Upper lobe of left lung (tissue), 6 donors: ENCODE data around the gene ZBTB26. TPM values are rescaled to one million over a fixed set of nuclear protein-coding genes. Genes with fewer than 3 reads are reported as not detected.
"Not testable (repeated sequence)": the region's sequence is repeated elsewhere in the genome, so short reads cannot be mapped to it uniquely, and the experiment has no call there.

Experiments used
- ATAC-seq, 2 donors: fragments of 200-7000 bp; cut with Tn5 transposase; one replicate each; pipeline ENCODE4 v1.9.1; 2022; ENCODE audit warnings: mild to moderate bottlenecking in 2 of 2, moderate library complexity in 2 of 2; ENCODE audit not compliant: low FRiP score in 2 of 2
- DNase-seq, 2 donors: peaks; one replicate each; pipeline ENCODE4 v3.0.0-alpha.2; 2019 to 2020
- H3K27ac ChIP-seq, 4 donors: fragments of 200-600 bp; sonication (generic); one replicate each; pipeline ENCODE4 v1.5.1; 2016 to 2019
- H3K27me3 ChIP-seq, 4 donors: fragments of 200-600 bp; sonication (generic); one replicate each; pipeline ENCODE4 v1.5.1; 2017 to 2019
- H3K36me3 ChIP-seq, 4 donors: fragments of 200-600 bp; sonication (generic); one replicate each; pipeline ENCODE4 v1.5.1; 2016 to 2019
- H3K4me1 ChIP-seq, 4 donors: fragments of 200-600 bp; sonication (generic); one replicate each; pipeline ENCODE4 v1.5.1; 2018 to 2019
- H3K4me3 ChIP-seq, 4 donors: fragments of 200-600 bp; sonication (generic); one replicate each; pipeline ENCODE4 v1.5.1; 2017 to 2019; ENCODE audit warnings: mild to moderate bottlenecking in 2 of 4, moderate library complexity in 1 of 4
- H3K9me3 ChIP-seq, 4 donors: fragments of 200-600 bp; sonication (generic); one replicate each; pipeline ENCODE4 v1.5.1; 2018 to 2019
- EP300 ChIP-seq, 4 donors: sonication (generic); formaldehyde crosslinking; IDR thresholded peaks; one replicate each; pipeline ENCODE4 v1.5.1; 2017; ENCODE audit warnings: antibody characterized with exemption in 4 of 4, control low read depth in 2 of 4
- POLR2A ChIP-seq, 4 donors: fragments of 450-650 bp; IDR thresholded peaks; one replicate each; pipeline ENCODE4 v1.5.1; 2016 to 2017; ENCODE audit warnings: antibody characterized with exemption in 4 of 4, mild to moderate bottlenecking in 2 of 4
- POLR2AphosphoS5 ChIP-seq, 2 donors: sonication (generic); formaldehyde crosslinking; IDR thresholded peaks; one replicate each; pipeline ENCODE4 v1.5.1; 2017; ENCODE audit warnings: antibody characterized with exemption in 2 of 2
- WGBS, 2 donors: methylation state at CpG; one replicate each; pipeline ENCODE4 v1.1.5; 2017 to 2018; 5-methylcytosine and 5-hydroxymethylcytosine counted together
- total RNA-seq, 6 donors: library from RNA; depleted of rRNA in 4 of 6; stranded (reverse); fragments of >200 nt in 4 of 6; gene quantifications; one replicate each; pipeline versions ENCODE4 v1.1.0 to v1.2.1, GENCODE V29; 2016 to 2021
- TF ChIP-seq, protein P1 (sequence below), 6 experiments: fragments of 450-650 bp in 4 of 6; fragments of 200-600 bp in 2 of 6; sonication (generic) in 2 of 6; IDR thresholded peaks; one replicate each; pipeline ENCODE4 v1.5.1; 2016 to 2019; ENCODE audit warnings: antibody characterized with exemption in 6 of 6
- donor health status: DM: no; HTN: no; CAD: no; lungs with moderate emphysema.
- donor health status: DM: no; HTN: yes; CAD: no; lungs with severe emphysema.

ZBTB26 gene
- total RNA-seq, 6 donors from 2014 or later: 2.9 to 8.0 (median 5.2) TPM

DNA sequence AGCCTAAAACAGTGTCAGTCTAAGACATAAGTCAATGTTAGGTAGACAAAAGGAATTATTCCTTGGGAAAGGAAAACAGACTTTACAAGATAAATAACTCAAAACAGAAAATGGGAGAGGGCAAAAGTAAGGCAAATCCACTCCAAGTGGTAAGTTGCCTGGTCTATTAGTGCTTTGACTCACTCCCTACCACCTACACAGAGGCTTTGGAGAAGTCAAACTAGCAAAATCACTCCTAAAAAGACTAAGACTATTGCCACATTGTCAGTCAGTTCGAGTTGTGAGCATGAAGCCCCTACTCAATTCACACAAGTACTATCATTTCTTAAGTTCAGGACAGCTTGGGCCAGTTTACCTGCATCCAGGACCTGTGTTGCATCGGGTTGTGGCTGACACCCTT is 13.0 kb downstream of the ZBTB26 start:
- WGBS, 2 donors: 78 to 87% methylated on average over 2 of the region's 2 CpGs
- Histone ChIP-seq H3K36me3 (peaks cover 0 to 32% (median 10%) of the 10 kb centered on the region in 4 donors), H3K9me3 (no peaks in the 10 kb centered on the region), H3K27ac (no peak overlapping the region), H3K4me1 (peaks cover 0 to 6% (median 2%) of the 10 kb centered on the region in 4 donors), H3K4me3 (no peak overlapping the region), H3K27me3 (no peaks in the 10 kb centered on the region)
- TF ChIP-seq EP300 (IDR thresholded peaks at IDR 0.05): no peak
- TF ChIP-seq, protein P1, sequence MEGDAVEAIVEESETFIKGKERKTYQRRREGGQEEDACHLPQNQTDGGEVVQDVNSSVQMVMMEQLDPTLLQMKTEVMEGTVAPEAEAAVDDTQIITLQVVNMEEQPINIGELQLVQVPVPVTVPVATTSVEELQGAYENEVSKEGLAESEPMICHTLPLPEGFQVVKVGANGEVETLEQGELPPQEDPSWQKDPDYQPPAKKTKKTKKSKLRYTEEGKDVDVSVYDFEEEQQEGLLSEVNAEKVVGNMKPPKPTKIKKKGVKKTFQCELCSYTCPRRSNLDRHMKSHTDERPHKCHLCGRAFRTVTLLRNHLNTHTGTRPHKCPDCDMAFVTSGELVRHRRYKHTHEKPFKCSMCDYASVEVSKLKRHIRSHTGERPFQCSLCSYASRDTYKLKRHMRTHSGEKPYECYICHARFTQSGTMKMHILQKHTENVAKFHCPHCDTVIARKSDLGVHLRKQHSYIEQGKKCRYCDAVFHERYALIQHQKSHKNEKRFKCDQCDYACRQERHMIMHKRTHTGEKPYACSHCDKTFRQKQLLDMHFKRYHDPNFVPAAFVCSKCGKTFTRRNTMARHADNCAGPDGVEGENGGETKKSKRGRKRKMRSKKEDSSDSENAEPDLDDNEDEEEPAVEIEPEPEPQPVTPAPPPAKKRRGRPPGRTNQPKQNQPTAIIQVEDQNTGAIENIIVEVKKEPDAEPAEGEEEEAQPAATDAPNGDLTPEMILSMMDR (IDR thresholded peaks at IDR 0.05): no peak
- no peak for TF ChIP-seq POLR2A (IDR thresholded peaks at IDR 0.05)
- TF ChIP-seq POLR2AphosphoS5 (IDR thresholded peaks at IDR 0.05): no peak
- ATAC-seq (no peak), DNase-seq (no peak)

DNA sequence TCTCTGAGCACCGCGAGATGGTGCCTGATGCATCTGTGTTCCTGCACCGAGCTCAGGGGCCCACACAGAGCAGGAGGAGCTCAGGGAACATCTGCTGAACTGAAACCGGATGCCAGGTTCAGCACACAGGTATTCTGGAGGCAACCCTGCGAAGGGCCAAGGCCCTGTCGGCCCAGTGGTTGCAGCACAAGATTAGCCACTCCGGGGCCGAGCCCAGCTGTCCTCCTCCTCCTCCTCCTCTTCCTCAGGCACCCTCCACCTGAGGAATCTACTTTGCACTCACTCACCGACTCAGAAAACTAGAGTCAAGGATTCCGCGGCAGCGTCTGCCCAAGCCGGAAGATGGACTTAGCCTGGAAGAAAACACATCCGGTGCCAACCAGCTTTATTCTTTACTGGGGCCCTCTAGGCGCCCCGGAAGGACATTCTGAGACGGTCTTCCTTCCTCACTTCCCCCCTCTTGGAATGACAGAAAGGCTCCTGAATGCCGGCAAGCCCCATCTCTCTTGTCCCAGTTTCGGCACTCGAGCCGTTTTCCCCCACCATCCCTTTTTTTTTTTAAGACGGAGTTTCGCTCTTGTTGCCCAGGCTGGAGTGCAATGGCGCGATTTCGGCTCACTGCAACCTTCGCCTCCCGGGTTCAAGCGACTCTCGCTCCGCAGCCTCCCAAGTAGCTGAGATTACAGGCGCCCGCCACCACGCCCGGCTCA is 18.2 kb downstream of the ZBTB26 start, which contains the start of gene ZBTB6:
ZBTB6 (minus strand) TSS at position 360 of the 710 bp plus-strand sequence. CDS start 1,251 bp downstream, outside the sequence.
- H3K27ac ChIP-seq: peak within 1 kb of the TSS; percentile 80 to 91 (median 86)
- H3K9me3 ChIP-seq: no peaks in the 10 kb centered on the region
- no peaks in the 10 kb centered on the region for H3K27me3 ChIP-seq
- H3K4me1 ChIP-seq: peaks cover 8 to 18% (median 12%) of the 10 kb centered on the region in 4 donors
- H3K4me3 ChIP-seq: peak within 1 kb of the TSS; percentile 58 to 91 (median 62)
- ATAC-seq (peak; percentile 95 to 99), DNase-seq (peak in 1 of 2 donors; percentile 85)
- WGBS, 2 donors: 1 to 4% methylated on average over 30 to 35 of the region's 35 CpGs
- peaks cover 6 to 32% (median 9%) of the 10 kb centered on the region in 4 donors for H3K36me3 ChIP-seq
- TF ChIP-seq POLR2A (IDR thresholded peaks at IDR 0.05) (peak in 2 of 4 donors; percentile 48 to 54), POLR2AphosphoS5 (IDR thresholded peaks at IDR 0.05) (peak; percentile 58 to 79), EP300 (IDR thresholded peaks at IDR 0.05) (no peak)
- TF ChIP-seq, protein P1 (IDR thresholded peaks at IDR 0.05): no peak

DNA sequence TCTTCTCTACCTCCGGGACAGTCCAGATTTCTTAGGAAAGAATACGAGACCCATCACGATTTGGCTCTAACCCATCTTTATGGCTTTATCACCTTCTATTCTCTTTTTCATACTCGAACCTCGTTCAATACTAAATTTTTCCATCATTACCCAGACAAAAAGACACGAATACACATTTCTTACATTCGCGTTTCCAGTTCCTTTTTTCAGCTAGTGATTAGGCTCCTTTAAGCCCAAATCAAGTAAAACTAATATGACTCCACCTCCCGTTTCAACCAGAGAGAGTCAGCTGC is 18.7 kb downstream of the ZBTB26 start:
- peaks cover 6 to 30% (median 9%) of the 10 kb centered on the region in 4 donors for H3K36me3 ChIP-seq
- H3K27ac ChIP-seq: peak overlapping the region; percentile 80 to 91 (median 86)
- ATAC-seq: no peak
- DNase-seq: no peak
- TF ChIP-seq POLR2A (IDR thresholded peaks at IDR 0.05): no peak
- TF ChIP-seq, protein P1 (IDR thresholded peaks at IDR 0.05): no peak
- no peak for TF ChIP-seq EP300 (IDR thresholded peaks at IDR 0.05)
- TF ChIP-seq POLR2AphosphoS5 (IDR thresholded peaks at IDR 0.05): no peak
- peak overlapping the region; percentile 58 to 91 (median 62) for H3K4me3 ChIP-seq
- H3K4me1 ChIP-seq: peaks cover 8 to 18% (median 12%) of the 10 kb centered on the region in 4 donors
- H3K27me3 ChIP-seq: no peaks in the 10 kb centered on the region
- H3K9me3 ChIP-seq: no peaks in the 10 kb centered on the region
- WGBS, 2 donors: 4 to 7% methylated on average over 9 of the region's 9 CpGs

DNA sequence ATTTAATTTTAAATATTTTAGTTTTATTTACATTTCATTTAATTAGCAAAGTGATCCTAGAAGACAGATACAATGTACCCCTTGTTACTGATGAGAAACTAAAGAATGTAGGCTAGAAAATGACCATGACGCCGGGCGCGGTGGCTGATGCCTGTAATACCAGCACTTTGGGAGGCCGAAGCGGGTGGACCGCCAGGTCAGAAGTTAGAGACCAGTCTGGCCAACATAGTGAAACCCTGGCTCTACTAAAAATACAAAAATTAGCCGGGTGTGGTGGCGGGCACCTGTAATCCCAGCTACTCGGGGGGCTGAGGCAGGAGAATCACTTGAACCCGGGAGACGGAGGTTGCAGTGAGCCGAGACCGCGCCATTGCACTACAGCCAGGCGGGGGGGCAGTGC is 25.2 kb downstream of the ZBTB26 start:
- peak in 1 of 2 donors; percentile 39 for DNase-seq
- not testable (repeated sequence) for H3K9me3 ChIP-seq, ATAC-seq, H3K4me3 ChIP-seq, H3K27ac ChIP-seq, H3K27me3 ChIP-seq
- peaks cover 18 to 30% (median 23%) of the 10 kb centered on the region in 4 donors for H3K4me1 ChIP-seq
- 93 to 95% methylated on average over 16 of the region's 16 CpGs for WGBS, 2 donors
- peaks cover 4 to 26% (median 9%) of the 10 kb centered on the region in 4 donors for H3K36me3 ChIP-seq

DNA sequence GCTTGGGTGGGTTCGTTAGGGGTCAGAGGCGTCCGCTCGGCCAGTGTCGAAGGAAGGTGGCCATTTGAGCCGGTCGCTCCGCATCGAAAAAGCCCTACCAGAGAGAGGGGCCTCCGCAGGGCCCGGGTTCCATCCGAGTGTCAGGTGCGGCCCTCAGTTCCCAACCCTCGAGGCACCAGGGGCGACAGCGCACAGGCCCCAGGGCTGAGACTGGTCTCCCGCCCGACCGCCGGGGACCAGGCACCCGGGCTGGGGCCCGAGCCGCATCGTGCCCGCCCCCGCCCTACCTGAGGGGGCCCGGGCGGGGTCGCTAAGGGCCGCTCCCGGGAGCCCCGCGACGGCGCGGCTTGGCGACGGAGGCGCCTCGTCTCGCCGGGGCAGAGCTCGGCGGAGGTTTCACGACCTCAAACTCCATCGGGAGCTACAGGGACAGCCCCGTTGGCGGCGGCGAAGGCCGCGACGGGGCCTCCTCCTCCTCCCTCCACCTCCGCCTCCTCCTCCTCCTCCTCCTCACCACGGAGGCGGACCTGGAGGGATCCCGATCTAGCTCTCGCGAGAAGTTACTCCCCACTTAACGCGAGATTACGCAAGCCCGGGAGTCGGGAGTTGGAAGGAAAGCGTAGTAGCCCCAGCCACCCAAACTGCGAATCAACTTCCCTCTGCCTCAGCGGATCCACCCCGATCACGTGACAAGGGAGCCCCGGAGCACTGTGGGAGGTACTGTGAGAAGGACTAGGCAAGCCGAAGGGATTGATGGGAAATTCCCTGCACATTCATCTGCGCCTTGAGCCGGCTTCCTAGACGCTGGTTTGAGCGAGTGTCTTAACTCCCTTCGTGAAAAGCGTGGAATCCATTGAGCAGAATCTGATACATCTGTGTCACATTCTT is 26.2 kb downstream of the ZBTB26 start, which contains the start of gene RC3H2:
RC3H2 (minus strand) TSS at position 537 of the 888 bp plus-strand sequence. CDS start 7,850 bp downstream, outside the sequence.
- TF ChIP-seq, protein P1 (IDR thresholded peaks at IDR 0.05): peak in 3 of 6 experiments; percentile 4 to 30 (median 28)
- TF ChIP-seq POLR2AphosphoS5 (IDR thresholded peaks at IDR 0.05): peak; percentile 92 to 97
- TF ChIP-seq POLR2A (IDR thresholded peaks at IDR 0.05): peak; percentile 80 to 99 (median 95)
- no peak for TF ChIP-seq EP300 (IDR thresholded peaks at IDR 0.05)

More for the DNA sequence above, 26.2 kb downstream of the ZBTB26 start, which contains the start of gene RC3H2:
- H3K36me3 ChIP-seq: peaks cover 0 to 15% (median 1%) of the 10 kb centered on the region in 4 donors
- no peaks in the 10 kb centered on the region for H3K9me3 ChIP-seq
- WGBS, 2 donors: 0 to 1% methylated on average over 30 to 33 of the region's 77 CpGs
- peaks cover 24 to 40% (median 33%) of the 10 kb centered on the region in 4 donors for H3K4me1 ChIP-seq
- ATAC-seq (peak; percentile 98 to 100), DNase-seq (peak; percentile 92 to 98)
- peak within 1 kb of the TSS; percentile 87 to 98 (median 96) for H3K27ac ChIP-seq
- H3K4me3 ChIP-seq: peak within 1 kb of the TSS; percentile 77 to 88 (median 86)
- H3K27me3 ChIP-seq: no peaks in the 10 kb centered on the region
